KMS-11 (cell line): ENCODE data around the gene EGF.

Experiments used
- H2AFZ ChIP-seq: fragments of 200-600 bp; sonication (generic); 2 replicates; pipeline ENCODE4 v1.6.1; 2016; ENCODE audit warnings: antibody characterized with exemption, mixed run types, low read depth
- H3K27ac ChIP-seq: fragments of 200-600 bp; sonication (generic); 2 replicates; pipeline ENCODE4 v1.6.1; 2016; ENCODE audit warnings: mild to moderate bottlenecking, mixed run types
- H3K27me3 ChIP-seq: fragments of 200-600 bp; sonication (generic); 2 replicates; pipeline ENCODE4 v1.6.1; 2017; ENCODE audit warnings: mild to moderate bottlenecking, low read depth, mixed run types, moderate library complexity; ENCODE audit not compliant: insufficient read depth
- H3K36me3 ChIP-seq: fragments of 200-600 bp; sonication (generic); 2 replicates; pipeline ENCODE4 v1.6.1; 2017; ENCODE audit warnings: mild to moderate bottlenecking, mixed run types; ENCODE audit not compliant: insufficient read depth
- H3K4me1 ChIP-seq: fragments of 200-600 bp; sonication (generic); 2 replicates; pipeline ENCODE4 v1.6.1; 2016; ENCODE audit warnings: mild to moderate bottlenecking, low read depth, mixed run types; ENCODE audit not compliant: poor library complexity, severe bottlenecking
- H3K4me2 ChIP-seq: fragments of 200-600 bp; sonication (generic); 2 replicates; pipeline ENCODE4 v1.7.0; 2016; ENCODE audit warnings: mild to moderate bottlenecking, mixed run types
- H3K4me3 ChIP-seq: fragments of 200-600 bp; sonication (generic); IDR thresholded peaks from 2 replicates; pipeline ENCODE4 v1.6.1; 2017; ENCODE audit warnings: low read depth, low read length, mixed read lengths; ENCODE audit not compliant: insufficient read depth
- H3K79me2 ChIP-seq: fragments of 200-600 bp; sonication (generic); 2 replicates; pipeline ENCODE4 v1.6.1; 2016; ENCODE audit warnings: low read depth, mixed run types; ENCODE audit not compliant: insufficient read depth
- H3K9ac ChIP-seq: fragments of 200-600 bp; sonication (generic); 2 replicates; pipeline ENCODE4 v1.6.1; 2016; ENCODE audit warnings: mild to moderate bottlenecking, mixed run types
- H4K20me1 ChIP-seq: fragments of 200-600 bp; sonication (generic); 2 replicates; pipeline ENCODE4 v1.6.1; 2016; ENCODE audit warnings: mild to moderate bottlenecking, mixed run types; ENCODE audit not compliant: insufficient read depth
- CTCF ChIP-seq: fragments of 200-600 bp; sonication (generic); conservative IDR thresholded peaks from 2 replicates; pipeline ENCODE4 v1.6.1; 2017; ENCODE audit warnings: low read depth, mild to moderate bottlenecking, antibody characterized with exemption, low read length, moderate library complexity, mixed read lengths

EGF gene

DNA sequence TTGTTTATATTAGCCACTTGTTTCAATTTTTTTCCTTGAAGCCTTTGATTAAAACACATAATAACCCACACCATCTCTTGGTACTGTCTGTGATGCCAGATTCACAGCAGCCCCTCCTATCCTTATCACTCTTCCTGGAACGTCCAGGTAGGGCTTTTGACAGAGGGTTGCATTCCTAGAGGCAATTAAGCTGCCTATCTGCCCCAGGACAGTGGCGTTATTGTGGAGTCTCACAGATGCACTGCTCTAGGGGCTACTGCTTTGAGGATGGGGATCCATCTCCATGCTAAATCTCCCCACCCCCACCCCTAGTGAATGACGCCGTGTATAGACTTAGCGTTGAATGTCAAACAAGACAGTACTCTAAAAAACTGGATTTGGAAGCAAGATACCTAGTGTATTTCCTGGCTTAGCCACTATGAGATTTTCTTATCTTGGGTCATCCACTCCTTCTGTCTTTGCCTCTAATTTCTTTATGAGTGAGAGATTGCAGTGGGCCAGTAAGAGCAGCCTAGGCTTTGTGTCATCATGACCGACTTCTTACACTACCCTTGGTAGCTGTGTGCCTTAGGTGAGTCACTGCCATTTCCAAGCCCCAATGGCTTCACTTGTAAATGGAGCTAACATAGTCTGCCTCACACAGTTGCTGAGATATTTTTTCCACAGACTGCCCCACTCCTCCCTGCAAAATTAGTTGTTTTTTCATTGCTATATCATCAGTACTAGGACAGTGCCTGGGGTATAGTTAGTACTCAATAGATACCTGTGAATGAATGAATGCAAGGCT is 90.9 kb downstream of the EGF start:
- H3K27ac ChIP-seq: no peak overlapping the region
- H3K9ac ChIP-seq: no peak overlapping the region
- no peaks in the 10 kb centered on the region for H3K79me2 ChIP-seq
- no peak overlapping the region for H3K4me2 ChIP-seq
- no peak overlapping the region for H3K4me3 ChIP-seq
- no peaks in the 10 kb centered on the region for H3K27me3 ChIP-seq
- no peaks in the 10 kb centered on the region for H4K20me1 ChIP-seq
- no peak overlapping the region for H2AFZ ChIP-seq
- no peaks in the 10 kb centered on the region for H3K36me3 ChIP-seq
- TF ChIP-seq CTCF: no peak
- H3K4me1 ChIP-seq: peaks cover 20% of the 10 kb centered on the region

- Histone ChIP-seq H3K4me3 (no peak overlapping the region), H3K9ac (no peak overlapping the region), H3K79me2 (no peaks in the 10 kb centered on the region), H2AFZ (no peak overlapping the region), H4K20me1 (no peaks in the 10 kb centered on the region), H3K27me3 (no peaks in the 10 kb centered on the region), H3K27ac (no peak overlapping the region), H3K36me3 (no peaks in the 10 kb centered on the region), H3K4me1 (peaks cover 13% of the 10 kb centered on the region), H3K4me2 (no peak overlapping the region)
- no peak for TF ChIP-seq CTCF
Observed at GRCh38 chr4:110004556-110004955, 91.9 kb downstream of the EGF start.

- Histone ChIP-seq H3K9ac (no peak overlapping the region), H3K4me2 (peak overlapping the region; percentile 8), H2AFZ (no peak overlapping the region), H3K4me1 (peaks cover 13% of the 10 kb centered on the region), H3K79me2 (no peaks in the 10 kb centered on the region), H3K4me3 (no peak overlapping the region), H3K36me3 (no peaks in the 10 kb centered on the region), H3K27me3 (no peaks in the 10 kb centered on the region), H4K20me1 (no peaks in the 10 kb centered on the region), H3K27ac (no peak overlapping the region)
- TF ChIP-seq CTCF: peak; percentile 92
Observed at GRCh38 chr4:110005461-110006056, 92.9 kb downstream of the EGF start.

DNA sequence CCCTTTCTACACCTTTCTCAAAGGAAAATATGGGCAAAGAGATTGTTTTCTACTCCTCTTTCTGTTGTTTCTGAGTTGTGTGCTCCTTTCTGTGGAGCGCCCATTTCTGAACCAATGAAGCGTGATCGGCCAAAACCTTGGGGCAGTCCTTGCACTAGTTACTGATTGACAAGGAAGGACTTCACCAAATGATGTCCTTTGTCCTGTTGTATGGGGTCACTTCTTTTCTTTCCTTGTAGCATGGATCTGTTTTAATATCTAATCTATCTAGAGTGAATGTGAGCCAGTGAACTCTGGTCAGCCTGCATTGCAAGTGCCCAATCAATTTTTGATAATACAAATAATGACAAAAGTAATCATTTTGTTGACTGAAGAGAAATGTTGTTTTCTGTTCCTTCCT is 94.5 kb downstream of the EGF start:
- no peak overlapping the region for H3K9ac ChIP-seq
- peaks cover 13% of the 10 kb centered on the region for H3K4me1 ChIP-seq
- no peaks in the 10 kb centered on the region for H3K79me2 ChIP-seq
- no peaks in the 10 kb centered on the region for H3K36me3 ChIP-seq
- no peaks in the 10 kb centered on the region for H4K20me1 ChIP-seq
- H3K27me3 ChIP-seq: no peaks in the 10 kb centered on the region
- H3K4me3 ChIP-seq: no peak overlapping the region
- no peak overlapping the region for H3K4me2 ChIP-seq
- no peak overlapping the region for H2AFZ ChIP-seq
- no peak overlapping the region for H3K27ac ChIP-seq
- no peak for TF ChIP-seq CTCF
